ENCODE results near the gene ZSWIM8.

DNA sequence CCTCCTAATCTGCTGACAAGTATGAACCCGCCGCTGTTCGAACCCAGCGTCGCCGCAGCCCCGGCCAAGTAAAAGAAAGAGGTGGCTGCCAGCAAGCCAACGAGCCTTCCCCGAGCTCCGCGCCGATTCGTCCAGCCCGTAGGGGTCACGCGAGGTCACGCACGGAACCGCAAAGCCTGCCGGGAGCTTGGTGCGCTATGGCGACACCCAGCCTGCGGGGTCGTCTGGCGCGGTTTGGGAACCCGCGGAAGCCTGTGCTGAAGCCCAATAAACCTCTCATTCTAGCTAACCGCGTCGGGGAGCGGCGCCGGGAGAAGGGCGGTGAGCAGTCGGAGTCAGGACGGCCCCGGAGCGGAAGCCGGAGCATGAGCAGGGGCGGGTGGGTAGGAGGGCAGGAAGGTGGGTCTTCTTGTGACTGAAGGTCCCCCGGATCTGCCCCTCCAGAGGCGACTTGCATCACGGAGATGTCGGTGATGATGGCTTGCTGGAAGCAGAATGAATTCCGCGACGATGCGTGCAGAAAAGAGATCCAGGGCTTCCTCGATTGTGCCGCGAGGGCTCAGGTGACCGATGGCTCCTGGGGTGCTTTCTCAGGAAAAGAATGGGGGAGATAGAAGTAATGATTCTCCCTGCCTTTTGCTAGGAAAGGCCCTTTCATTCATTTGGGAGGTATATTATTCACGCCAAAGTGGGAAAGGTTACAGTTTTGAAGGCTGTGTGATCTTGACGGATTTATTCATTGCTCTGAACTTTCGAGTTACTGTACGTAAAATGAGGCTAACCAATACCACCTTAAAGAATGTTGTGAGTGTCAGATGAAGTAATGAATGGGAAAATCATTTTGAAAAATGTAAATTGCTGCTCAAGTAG is 3.3 kb upstream of the ZSWIM8 start, which contains the start of gene CHCHD1:
- TF ChIP-seq, protein P1, sequence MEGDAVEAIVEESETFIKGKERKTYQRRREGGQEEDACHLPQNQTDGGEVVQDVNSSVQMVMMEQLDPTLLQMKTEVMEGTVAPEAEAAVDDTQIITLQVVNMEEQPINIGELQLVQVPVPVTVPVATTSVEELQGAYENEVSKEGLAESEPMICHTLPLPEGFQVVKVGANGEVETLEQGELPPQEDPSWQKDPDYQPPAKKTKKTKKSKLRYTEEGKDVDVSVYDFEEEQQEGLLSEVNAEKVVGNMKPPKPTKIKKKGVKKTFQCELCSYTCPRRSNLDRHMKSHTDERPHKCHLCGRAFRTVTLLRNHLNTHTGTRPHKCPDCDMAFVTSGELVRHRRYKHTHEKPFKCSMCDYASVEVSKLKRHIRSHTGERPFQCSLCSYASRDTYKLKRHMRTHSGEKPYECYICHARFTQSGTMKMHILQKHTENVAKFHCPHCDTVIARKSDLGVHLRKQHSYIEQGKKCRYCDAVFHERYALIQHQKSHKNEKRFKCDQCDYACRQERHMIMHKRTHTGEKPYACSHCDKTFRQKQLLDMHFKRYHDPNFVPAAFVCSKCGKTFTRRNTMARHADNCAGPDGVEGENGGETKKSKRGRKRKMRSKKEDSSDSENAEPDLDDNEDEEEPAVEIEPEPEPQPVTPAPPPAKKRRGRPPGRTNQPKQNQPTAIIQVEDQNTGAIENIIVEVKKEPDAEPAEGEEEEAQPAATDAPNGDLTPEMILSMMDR (IDR thresholded peaks at IDR 0.05) = peak in 1 of 3 experiments; percentile 24
- peak; percentile 25 for TF ChIP-seq POLR2A (IDR thresholded peaks at IDR 0.05; ENCODE audit: low read depth)

Data from esophagus muscularis mucosa (tissue), 3 donors.